Activated CD4-positive, alpha-beta T cell treated with anti-CD3 and anti-CD28 coated beads for 24 hours (primary cell): ENCODE measurements around the gene MRPL32.

Experiments
- DNase-seq, 2 donors: peaks; one replicate each; pipeline ENCODE4 v3.0.0-alpha.2; 2020; ENCODE audit warnings: low read depth in 2 of 2

The MRPL32 gene

GRCh38 chr7:42964849-42965805, 33.0 kb downstream of the MRPL32 start:
- no peak for DNase-seq

GRCh38 chr7:42967391-42967790, 35.2 kb downstream of the MRPL32 start:
- no peak for DNase-seq

GRCh38 chr7:42972699-42973500, 40.7 kb downstream of the MRPL32 start:
- no peak for DNase-seq

GRCh38 chr7:42976371-42976770, 44.2 kb downstream of the MRPL32 start:
- no peak for DNase-seq

GRCh38 chr7:42978496-42978895, 46.3 kb downstream of the MRPL32 start:
- DNase-seq = no peak

- no peak for DNase-seq
Measured at GRCh38 chr7:42980084-42980483, 47.9 kb downstream of the MRPL32 start.

- DNase-seq = no peak
Measured at GRCh38 chr7:42980514-42980913, 48.3 kb downstream of the MRPL32 start.

- no peak for DNase-seq
Measured at GRCh38 chr7:42981601-42982000, 49.4 kb downstream of the MRPL32 start.

- no peak for DNase-seq
Measured at GRCh38 chr7:42982604-42983115, 50.5 kb downstream of the MRPL32 start.

- DNase-seq = no peak
Measured at GRCh38 chr7:42984137-42984536, 52.0 kb downstream of the MRPL32 start.

- no peak for DNase-seq
Measured at GRCh38 chr7:42986213-42986612, 54.0 kb downstream of the MRPL32 start.

GRCh38 chr7:42986781-42987248, 54.6 kb downstream of the MRPL32 start:
- no peak for DNase-seq
